GM23338 (cell line): ENCODE measurements around the gene ANKRD40. TPM values are rescaled to one million over a fixed set of nuclear protein-coding genes. Genes with fewer than 3 reads are reported as not detected.

Source experiments
- ATAC-seq: fragments of 200-7000 bp; cut with Tn5 transposase; 3 replicates; pipeline ENCODE4 v1.9.1; 2020
- DNase-seq: peaks from one replicate; pipeline ENCODE4 v3.0.0-alpha.2; 2015; ENCODE audit warnings: low spot score
- H2AFZ ChIP-seq: fragments of 200-600 bp; sonication (generic); 2 replicates; pipeline ENCODE4 v1.8.0; 2016; ENCODE audit warnings: antibody characterized with exemption, mild to moderate bottlenecking, moderate library complexity
- H3F3A ChIP-seq: fragments of 200-600 bp; sonication (generic); replicated peaks from 2 replicates; pipeline ENCODE4 v1.8.0; 2017; ENCODE audit warnings: antibody characterized with exemption, mixed run types, low read depth
- H3K27ac ChIP-seq: fragments of 200-600 bp; sonication (generic); 2 replicates; pipeline ENCODE4 v1.6.1; 2016; ENCODE audit warnings: low read depth
- H3K27me3 ChIP-seq: fragments of 200-600 bp; sonication (generic); 2 replicates; pipeline ENCODE4 v1.8.0; 2016; ENCODE audit warnings: mild to moderate bottlenecking, mixed run types, moderate library complexity; ENCODE audit not compliant: insufficient read depth
- H3K36me3 ChIP-seq: fragments of 200-600 bp; sonication (generic); 2 replicates; pipeline ENCODE4 v1.8.0; 2016; ENCODE audit warnings: mild to moderate bottlenecking; ENCODE audit not compliant: insufficient read depth
- H3K4me1 ChIP-seq: fragments of 200-600 bp; sonication (generic); 2 replicates; pipeline ENCODE4 v1.8.0; 2016; ENCODE audit warnings: mild to moderate bottlenecking, moderate library complexity; ENCODE audit not compliant: insufficient read depth
- H3K4me2 ChIP-seq: fragments of 200-600 bp; sonication (generic); 2 replicates; pipeline ENCODE4 v1.7.1; 2017; ENCODE audit warnings: mixed run types
- H3K4me3 ChIP-seq: fragments of 200-600 bp; sonication (generic); 2 replicates; pipeline ENCODE4 v1.6.1; 2016; ENCODE audit warnings: mixed run types
- H3K79me2 ChIP-seq: fragments of 200-600 bp; sonication (generic); replicated peaks from 2 replicates; pipeline ENCODE4 v1.8.0; 2017; ENCODE audit warnings: mild to moderate bottlenecking; ENCODE audit not compliant: insufficient read depth
- H3K9me2 ChIP-seq: fragments of 200-600 bp; sonication (generic); 2 replicates; pipeline ENCODE4 v1.8.0; 2017; ENCODE audit not compliant: insufficient read depth
- H4K20me1 ChIP-seq: fragments of 200-600 bp; sonication (generic); replicated peaks from 2 replicates; pipeline ENCODE4 v1.8.0; 2017; ENCODE audit warnings: mild to moderate bottlenecking; ENCODE audit not compliant: insufficient read depth
- H3K27ac Mint-ChIP-seq: 2 replicates; pipeline ENCODE4 v1.8.0; 2020; ENCODE audit warnings: inconsistent platforms, mild to moderate bottlenecking, moderate library complexity, mixed read lengths
- H3K27me3 Mint-ChIP-seq: 3 replicates; pipeline ENCODE4 v1.8.0; 2022; ENCODE audit warnings: low read depth, mild to moderate bottlenecking, moderate library complexity, mixed read lengths, inconsistent platforms; ENCODE audit not compliant: insufficient read depth, poor library complexity
- H3K36me3 Mint-ChIP-seq: 3 replicates; pipeline ENCODE4 v1.8.0; 2021; ENCODE audit warnings: low read depth, mild to moderate bottlenecking, inconsistent platforms, moderate library complexity, mixed read lengths
- H3K4me1 Mint-ChIP-seq: 3 replicates; pipeline ENCODE4 v1.8.0; 2020; ENCODE audit warnings: mild to moderate bottlenecking, inconsistent platforms, mixed read lengths
- H3K4me3 Mint-ChIP-seq: 3 replicates; pipeline ENCODE4 v1.8.0; 2021; ENCODE audit warnings: moderate library complexity, mild to moderate bottlenecking, inconsistent platforms, mixed read lengths
- H3K9me3 Mint-ChIP-seq: 3 replicates; pipeline ENCODE4 v1.8.0; 2020; ENCODE audit warnings: moderate library complexity, mild to moderate bottlenecking, inconsistent platforms, mixed read lengths
- CREB1 ChIP-seq: fragments of 250-450 bp; sonication (Bioruptor Pico); IDR thresholded peaks from 2 replicates; pipeline ENCODE4 v1.5.0; 2020; ENCODE audit warnings: low read depth, mild to moderate bottlenecking, moderate library complexity
- CTCF ChIP-seq, 2 experiments: fragments of 200-600 bp in 1 of 2; sonication (generic) in 1 of 2; conservative IDR thresholded peaks; 2 replicates each; pipeline versions ENCODE4 v1.5.1 to v1.6.1; 2016 to 2017; ENCODE audit warnings: antibody characterized with exemption in 2 of 2, low read depth in 2 of 2, mild to moderate bottlenecking in 2 of 2, moderate library complexity in 1 of 2
- ETS1 ChIP-seq: IDR thresholded peaks from 2 replicates; pipeline ENCODE4 v1.6.1; 2016; ENCODE audit warnings: antibody characterized with exemption
- EZH2 ChIP-seq: fragments of 200-600 bp; sonication (generic); IDR thresholded peaks from one replicate; pipeline ENCODE4 v1.8.0; 2017; ENCODE audit warnings: antibody characterized with exemption, mild to moderate bottlenecking, low read depth; ENCODE audit not compliant: unreplicated experiment
- EZH2phosphoT487 ChIP-seq: fragments of 200-600 bp; sonication (generic); IDR thresholded peaks from one replicate; pipeline ENCODE4 v1.8.1; 2018; ENCODE audit warnings: antibody characterized with exemption; ENCODE audit not compliant: unreplicated experiment
- JUNB ChIP-seq: IDR thresholded peaks from one replicate; pipeline ENCODE4 v1.6.1; 2016; ENCODE audit warnings: antibody characterized with exemption; ENCODE audit not compliant: unreplicated experiment
- NANOG ChIP-seq: IDR thresholded peaks from 2 replicates; pipeline ENCODE4 v1.6.1; 2016; ENCODE audit warnings: antibody characterized with exemption, borderline replicate concordance
- POLR2AphosphoS5 ChIP-seq: IDR thresholded peaks from 2 replicates; pipeline ENCODE4 v1.6.1; 2016; ENCODE audit warnings: antibody characterized with exemption, low read depth
- REST ChIP-seq: IDR thresholded peaks from one replicate; pipeline ENCODE4 v1.6.1; 2018; ENCODE audit warnings: antibody characterized with exemption; ENCODE audit not compliant: unreplicated experiment
- STAT1 ChIP-seq: IDR thresholded peaks from one replicate; pipeline ENCODE4 v1.6.1; 2016; ENCODE audit warnings: antibody characterized with exemption; ENCODE audit not compliant: unreplicated experiment
- ZNF114 ChIP-seq: fragments of 250-450 bp; sonication (Bioruptor Pico); IDR thresholded peaks from 2 replicates; pipeline ENCODE4 v1.5.0; 2020; ENCODE audit warnings: mild to moderate bottlenecking, moderate library complexity
- ZNF331 ChIP-seq: fragments of 250-450 bp; sonication (Bioruptor Pico); IDR thresholded peaks from 2 replicates; pipeline ENCODE4 v1.5.0; 2020; ENCODE audit warnings: low read depth, mild to moderate bottlenecking, moderate library complexity
- ZNF462 ChIP-seq: fragments of 250-450 bp; sonication (Bioruptor Pico); IDR thresholded peaks from 2 replicates; pipeline ENCODE4 v1.5.0; 2020; ENCODE audit warnings: mild to moderate bottlenecking, moderate library complexity
- polyA plus RNA-seq: library from polyadenylated mRNA; unstranded; fragments of >200 nt; fragmentation: Nextera tagmentation; extraction: Ambion mirVana; gene quantifications from 2 replicates; pipeline ENCODE4 v1.2.1, GENCODE V29; 2016
- total RNA-seq: library from RNA; depleted of rRNA; stranded (reverse); fragments of >200 nt; shearing (Covaris generic); gene quantifications from 2 replicates; pipeline ENCODE4 v1.2.3, GENCODE V29; 2014

Gene ANKRD40
- total and polyA plus RNA-seq, 2 experiments from 2014 or later, result 19.0 to 42.1 TPM

- Histone ChIP-seq H3K27ac (no peak overlapping the region), H4K20me1 (no peaks in the 10 kb centered on the region), H3K79me2 (no peaks in the 10 kb centered on the region), H3K4me2 (no peak overlapping the region), H3K36me3 (no peaks in the 10 kb centered on the region), H2AFZ (peak overlapping the region; percentile 81), H3K9me2 (no peaks in the 10 kb centered on the region), H3F3A (no peaks in the 10 kb centered on the region), H3K4me3 (no peak overlapping the region), H3K27me3 (no peaks in the 10 kb centered on the region), H3K4me1 (no peaks in the 10 kb centered on the region)
- H3K9me3 Mint-ChIP-seq, result no peaks in the 10 kb centered on the region
- TF ChIP-seq ZNF462 (CRISPR knock-in tag), result no peak
- no peak for TF ChIP-seq CTCF (conservative IDR thresholded peaks at IDR 0.05; ENCODE audit: low read depth in 2 of 2)
- no peak for TF ChIP-seq CREB1 (CRISPR knock-in tag)
- no peak for TF ChIP-seq NANOG
- TF ChIP-seq EZH2phosphoT487, result no peak
- no peak for TF ChIP-seq POLR2AphosphoS5
- no peak for TF ChIP-seq ZNF114 (CRISPR knock-in tag)
- no peak for TF ChIP-seq ETS1
- TF ChIP-seq STAT1, result no peak
- no peak for TF ChIP-seq ZNF331
- no peak for TF ChIP-seq JUNB
- TF ChIP-seq EZH2, result no peak
- no peak for TF ChIP-seq REST
- H3K27me3 Mint-ChIP-seq, result peaks cover 7% of the 10 kb centered on the region
- H3K27ac Mint-ChIP-seq, result no peak overlapping the region
- H3K36me3 Mint-ChIP-seq, result no peaks in the 10 kb centered on the region
- H3K4me3 Mint-ChIP-seq, result no peak overlapping the region
- H3K4me1 Mint-ChIP-seq, result peaks cover 15% of the 10 kb centered on the region
- ATAC-seq (no peak), DNase-seq (no peak)
Observed at GRCh38 chr17:50668838-50669581, 38.7 kb downstream of the ANKRD40 start.
